Smooth muscle cell of the pulmonary artery (primary cell): ENCODE measurements around the gene HSFX1. TPM values are rescaled to one million over a fixed set of nuclear protein-coding genes. Genes with fewer than 3 reads are reported as not detected.

Experiments
- total RNA-seq: library from RNA; depleted of rRNA; stranded (reverse); fragments of >200 nt; gene quantifications from 2 replicates; pipeline ENCODE4 v1.2.3, GENCODE V29; 2014

Gene HSFX1, protein sequence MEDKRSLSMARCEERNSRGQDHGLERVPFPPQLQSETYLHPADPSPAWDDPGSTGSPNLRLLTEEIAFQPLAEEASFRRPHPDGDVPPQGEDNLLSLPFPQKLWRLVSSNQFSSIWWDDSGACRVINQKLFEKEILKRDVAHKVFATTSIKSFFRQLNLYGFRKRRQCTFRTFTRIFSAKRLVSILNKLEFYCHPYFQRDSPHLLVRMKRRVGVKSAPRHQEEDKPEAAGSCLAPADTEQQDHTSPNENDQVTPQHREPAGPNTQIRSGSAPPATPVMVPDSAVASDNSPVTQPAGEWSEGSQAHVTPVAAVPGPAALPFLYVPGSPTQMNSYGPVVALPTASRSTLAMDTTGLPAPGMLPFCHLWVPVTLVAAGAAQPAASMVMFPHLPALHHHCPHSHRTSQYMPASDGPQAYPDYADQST
- total RNA-seq: 1.1 and 1.7 TPM in 2 replicates

DNA sequence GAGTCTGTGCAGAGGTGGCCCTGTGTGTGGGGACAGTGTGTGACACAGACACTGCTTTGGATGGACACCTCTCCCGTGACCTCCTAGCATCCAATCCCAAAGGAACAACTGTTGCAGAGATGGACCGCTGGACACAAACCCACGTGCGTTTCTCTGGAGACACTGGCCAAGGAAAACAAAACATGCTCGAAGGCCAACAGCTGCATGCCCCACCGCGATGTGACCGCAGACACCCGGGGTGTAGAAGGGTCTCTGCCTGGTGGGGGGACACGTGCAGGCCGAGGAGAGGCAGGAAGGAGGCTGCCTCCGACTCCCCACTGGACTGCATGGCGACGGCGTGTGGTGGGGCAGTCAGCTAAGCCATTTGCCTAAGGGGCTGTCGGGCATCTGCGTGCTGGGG, at the start of gene HSFX1:
TSS of gene HSFX1 (plus strand) at position 301 of the 400 bp plus-strand sequence. CDS start 614 bp downstream, outside the sequence.

DNA sequence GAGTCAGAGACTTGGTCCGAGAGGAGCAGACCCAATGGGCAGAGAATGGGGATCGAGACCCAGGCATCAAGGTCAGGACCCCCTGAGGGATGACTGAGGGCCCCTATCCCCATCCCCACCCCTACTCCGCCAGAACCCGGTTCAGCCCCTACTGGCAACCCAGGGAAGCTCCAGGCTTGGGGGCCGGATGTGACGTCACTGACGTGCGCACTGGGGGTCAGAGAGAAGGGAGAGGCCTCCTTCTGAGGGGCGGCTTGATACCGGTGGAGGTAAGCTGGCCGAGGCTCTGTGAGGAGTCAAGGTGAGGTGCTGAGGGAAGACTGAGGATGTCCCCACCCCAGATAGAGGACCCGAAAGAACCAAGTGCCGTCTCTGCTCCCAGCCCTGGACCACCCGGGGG, 7.9 kb downstream of the HSFX1 start, which contains the start of gene MAGEA9:
TSS of gene MAGEA9 (plus strand) at position 204 of the 400 bp plus-strand sequence. CDS start 4,281 bp downstream, outside the sequence.

Other genes starting within 250 kb of the HSFX1 start
- gene EOLA1, start 233.1 kb upstream of the HSFX1 start, total RNA-seq: 13.8 and 14.3 TPM in 2 replicates
- gene HSFX3, start 224.1 kb upstream of the HSFX1 start, total RNA-seq: not detected in 2 replicates
- not detected in 2 replicates for gene MAGEA9B, start 186.6 kb upstream of the HSFX1 start, total RNA-seq
- gene HSFX2, start 178.8 kb upstream of the HSFX1 start, total RNA-seq: 0.72 TPM in 1 of 2 replicates, not detected in the other
- 19.6 and 22.2 TPM in 2 replicates for gene TMEM185A, start 142.3 kb upstream of the HSFX1 start, total RNA-seq
- not detected in 2 replicates for gene MAGEA11, start 62.0 kb upstream of the HSFX1 start, total RNA-seq
- gene MAGEA9, start 7.9 kb downstream of the HSFX1 start, total RNA-seq: not detected in 2 replicates
- not detected in 2 replicates for gene MAGEA8, start 107.1 kb downstream of the HSFX1 start, total RNA-seq
- gene HSFX4, start 155.5 kb downstream of the HSFX1 start, total RNA-seq: not detected in 2 replicates
- gene EOLA2, start 164.4 kb downstream of the HSFX1 start, total RNA-seq: 19.0 and 22.9 TPM in 2 replicates